ENCODE measurements around the gene TBC1D14. TPM values are rescaled to one million over a fixed set of nuclear protein-coding genes. Genes with fewer than 3 reads are reported as not detected.

The TBC1D14 gene
- total and polyA plus RNA-seq, 2 of the 8 experiments (the other 6 are each of a cell fraction or from before 2014, with no cell fraction given) = 45.6 to 48.2 TPM

GRCh38 chr4:6963139-6963611 lies 53.5 kb downstream of the TBC1D14 start:
- Histone ChIP-seq H3K36me3 (ENCODE audit: control insufficient read depth in 2 of 4, insufficient read depth in 4 of 4, low read length in 3 of 4) (no peaks in the 10 kb centered on the region), H2BK15ac (ENCODE audit: low read length) (peak overlapping the region; percentile 95), H3K27me3 (replicated peaks in 1 of 4; ENCODE audit: control insufficient read depth in 3 of 4, extremely low read depth in 1 of 4, insufficient read depth in 3 of 4, low read length in 3 of 4) (no peaks in the 10 kb centered on the region), H4K20me1 (replicated peaks in 1 of 2; ENCODE audit: control insufficient read depth in 1 of 2, insufficient read depth in 2 of 2, low read length in 2 of 2) (peaks cover 0 to 3% of the 10 kb centered on the region in 2 experiments), H3K4ac (replicated peaks; ENCODE audit: insufficient read length, low read depth, low read length) (no peak overlapping the region), H2BK12ac (ENCODE audit: low read depth, low read length) (peak overlapping the region; percentile 94; the same call in 1 of the 2 replicates), H3K27ac (ENCODE audit: low read depth, low read length) (no peak overlapping the region), H3K4me3 (ENCODE audit: extremely low read depth in 1 of 4, insufficient read depth in 2 of 4, low read depth in 3 of 4, low read length in 4 of 4) (no peak overlapping the region), H2BK120ac (replicated peaks; ENCODE audit: low read depth, low read length) (no peak overlapping the region), H3K9me3 (ENCODE audit: insufficient read depth in 2 of 2, low read depth in 1 of 2, low read length in 1 of 2) (no peaks in the 10 kb centered on the region), H3K23me2 (ENCODE audit: low read depth, low read length) (no peaks in the 10 kb centered on the region; the same call in 1 of the 2 replicates), H4K91ac (replicated peaks; ENCODE audit: insufficient read length, low read length) (no peak overlapping the region), H3K18ac (ENCODE audit: extremely low read depth, low read length) (peak overlapping the region; percentile 83; the same call in 1 of the 2 replicates), H4K5ac (ENCODE audit: insufficient read length, low read depth, low read length) (no peak overlapping the region), H2AK5ac (ENCODE audit: low read depth, low read length) (peak overlapping the region; percentile 97; the same call in 1 of the 2 replicates), H3K4me1 (replicated peaks in 1 of 4; ENCODE audit: control insufficient read depth in 3 of 4, insufficient read depth in 4 of 4, low read length in 3 of 4) (peaks cover 0 to 29% (median 25%) of the 10 kb centered on the region in 4 experiments; a peak in 6 of 7 replicates), H3K56ac (replicated peaks; ENCODE audit: insufficient read length, low read depth, low read length) (no peak overlapping the region), H3K4me2 (ENCODE audit: insufficient read depth in 1 of 2, low read depth in 2 of 2, low read length in 2 of 2) (peak overlapping the region in 1 of 2 experiments; percentile 50; a peak in 2 of 4 replicates), H3K14ac (ENCODE audit: insufficient read length) (no peak overlapping the region), H3K79me1 (ENCODE audit: low read depth, low read length) (no peaks in the 10 kb centered on the region; the same call in none of the 2 replicates), H2BK20ac (ENCODE audit: low read length) (peak overlapping the region; percentile 90), H3K9ac (replicated peaks in 1 of 4; ENCODE audit: extremely low read depth in 1 of 4, low read depth in 3 of 4, low read length in 3 of 4) (no peak overlapping the region; a peak in 1 of 7 replicates), H3K23ac (ENCODE audit: insufficient read length) (no peak overlapping the region), H2BK5ac (ENCODE audit: low read depth, low read length) (peak overlapping the region; percentile 91; the same call in 1 of the 2 replicates), H3K79me2 (ENCODE audit: control insufficient read depth in 1 of 2, insufficient read depth in 2 of 2, low read length in 2 of 2) (peaks cover 0 to 45% of the 10 kb centered on the region in 2 experiments; a peak in 2 of 4 replicates), H2AFZ (ENCODE audit: low read length) (no peak overlapping the region), H4K8ac (ENCODE audit: extremely low read depth, insufficient read depth, low read length) (no peak overlapping the region; the same call in 1 of the 2 replicates)
- no peak for DNase-seq (ENCODE audit: low read depth in 1 of 2, low spot score in 2 of 2)
- ChIA-PET CTCF (ENCODE audit: partially characterized antibody) (interaction anchor here (0.9 to 3.3 kb wide), 6 partner anchors 10 to 51 kb away, joined by 3 to 31 read pairs (median 4); no protein-coding TSS in a partner anchor), POLR2A (ENCODE audit: partially characterized antibody) (interaction anchor here (1.3 to 3.4 kb wide), 3 partner anchors 10 to 34 kb away, joined by 3 to 29 read pairs (median 5); no protein-coding TSS in a partner anchor)
- WGBS, 2 experiments (ENCODE audit: extremely low coverage in 1 of 2, insufficient coverage in 1 of 2, insufficient read length in 1 of 2, insufficient replicate concordance in 2 of 2, low coverage in 1 of 2, low lambda C conversion rate in 2 of 2, missing lambda C conversion rate in 1 of 2) = 88% methylated on average over 12 of the region's 12 CpGs; no CpG with 5 or more reads in 1 of the 2 experiments
- TF ChIP-seq USF2 (IDR thresholded peaks at IDR 0.05; ENCODE audit: low read length) = peak; percentile 64; the same call in 1 of the 2 replicates
- no peak for TF ChIP-seq ATF2 (IDR thresholded peaks at IDR 0.05; ENCODE audit: low read length)
- TF ChIP-seq TBP (IDR thresholded peaks at IDR 0.05; ENCODE audit: low read depth, low read length) = no peak
- no peak for FAIRE-seq
